ENCODE data around the gene MAGEL2.

The MAGEL2 gene

DNA sequence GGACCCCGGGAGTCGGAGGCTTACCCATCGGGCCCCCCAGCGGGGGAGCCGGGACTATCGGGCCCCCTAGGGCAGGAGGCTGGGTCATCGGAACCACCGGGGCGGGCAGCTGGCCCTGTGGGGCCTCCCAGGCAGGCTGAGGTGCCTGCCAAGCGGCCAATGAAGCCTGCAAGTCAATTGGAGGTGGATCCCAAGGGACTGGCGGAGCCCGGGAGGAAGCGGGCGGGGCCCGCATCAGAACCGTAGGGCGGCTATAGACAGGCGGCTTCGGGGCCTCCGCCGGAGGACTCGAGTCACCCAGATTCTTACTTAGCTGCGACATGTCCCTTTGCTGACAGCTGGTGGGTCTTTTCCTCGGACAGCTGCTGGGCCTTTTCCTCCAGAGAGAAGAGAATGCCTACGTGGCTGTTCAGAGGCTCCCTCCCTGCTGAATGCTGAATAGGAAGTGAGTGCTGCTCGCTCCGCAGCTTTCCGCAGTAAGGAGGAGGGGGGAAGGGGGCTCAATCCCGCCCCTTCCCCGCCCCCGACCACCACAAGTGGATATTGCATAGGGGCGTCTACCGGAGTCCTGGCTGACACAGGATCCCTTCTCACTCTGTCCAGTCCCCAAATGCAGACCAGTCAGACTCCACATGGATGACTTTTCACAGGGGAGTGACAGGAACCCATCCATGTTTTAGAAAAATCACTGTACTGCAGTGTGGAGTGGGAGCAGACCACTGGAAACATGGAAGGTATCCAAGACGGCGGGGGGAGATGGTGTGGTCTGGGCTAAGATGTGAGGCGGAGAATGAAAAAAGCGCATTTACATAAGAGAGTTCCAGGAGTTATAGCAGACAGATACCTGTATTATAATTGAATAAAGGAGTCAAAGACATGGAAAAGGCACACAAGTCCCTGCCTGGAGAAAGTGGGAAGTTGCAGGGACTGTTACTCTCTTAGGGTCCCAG lies at the start of gene MAGEL2:
Gene MAGEL2 (minus strand): TSS at position 447 of the 950 bp plus-strand sequence. CDS start 125 bp downstream, at position 322.
- DNase-seq (ENCODE audit: low read depth), result no peak

DNA sequence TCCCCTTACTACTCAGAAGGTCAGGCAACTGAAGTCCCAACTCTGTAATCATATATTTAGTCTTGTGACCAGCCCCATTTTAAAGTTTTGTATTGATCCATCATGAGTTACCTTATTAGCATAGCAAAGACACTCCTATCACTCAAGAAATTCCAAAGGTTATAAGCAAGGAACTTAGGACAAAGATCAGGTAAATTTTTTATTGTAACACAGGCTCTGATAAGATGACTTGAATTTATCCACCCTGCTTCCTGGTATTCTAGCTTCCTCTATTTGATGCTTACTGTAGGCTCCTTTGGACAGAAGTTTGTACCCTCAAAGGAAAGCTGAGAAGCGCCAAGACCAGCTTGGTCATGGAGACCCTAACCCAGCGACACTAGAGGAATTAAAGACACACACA lies 47.6 kb upstream of the MAGEL2 start:
- DNase-seq (ENCODE audit: low read depth), result no peak

DNA sequence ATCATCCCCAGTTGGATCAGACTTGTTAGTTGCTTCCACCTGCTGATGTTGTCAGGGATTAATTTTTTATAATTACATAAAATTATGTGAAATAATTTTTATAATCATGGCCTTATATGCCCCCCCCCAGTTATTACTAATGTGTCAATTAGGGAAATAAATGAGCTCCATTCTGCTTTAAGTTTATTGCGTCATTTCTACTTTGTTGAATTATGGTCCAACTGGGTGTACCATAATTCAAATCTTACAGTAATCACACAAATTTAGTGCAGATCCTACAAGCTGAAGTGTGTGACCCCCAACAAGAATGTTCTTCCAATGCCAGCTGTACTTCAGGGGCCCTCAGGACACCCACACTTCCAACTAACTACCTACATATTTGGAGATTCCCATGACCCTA lies 46.9 kb upstream of the MAGEL2 start:
- no peak for DNase-seq (ENCODE audit: low read depth)

DNA sequence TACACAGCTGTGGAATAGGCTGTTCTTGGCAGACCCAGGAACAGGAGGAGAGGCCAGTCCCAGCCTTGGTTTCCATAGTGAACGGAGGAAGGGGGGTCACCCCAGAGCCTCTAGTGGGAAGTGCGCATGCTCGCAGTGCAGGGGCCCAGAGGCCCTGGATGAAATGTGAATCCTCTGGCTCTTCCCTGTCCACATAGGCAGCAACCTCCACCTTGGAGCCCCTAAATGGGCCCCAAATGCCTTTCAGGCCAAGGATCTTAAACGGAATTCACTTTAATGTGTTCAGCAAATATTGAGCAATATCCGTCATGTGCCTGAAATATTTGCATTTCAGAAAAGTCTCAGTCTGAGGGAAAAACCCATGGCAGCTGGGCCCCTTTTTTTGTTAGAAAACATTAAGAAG lies 42.8 kb upstream of the MAGEL2 start:
- DNase-seq (ENCODE audit: low read depth), result no peak

DNA sequence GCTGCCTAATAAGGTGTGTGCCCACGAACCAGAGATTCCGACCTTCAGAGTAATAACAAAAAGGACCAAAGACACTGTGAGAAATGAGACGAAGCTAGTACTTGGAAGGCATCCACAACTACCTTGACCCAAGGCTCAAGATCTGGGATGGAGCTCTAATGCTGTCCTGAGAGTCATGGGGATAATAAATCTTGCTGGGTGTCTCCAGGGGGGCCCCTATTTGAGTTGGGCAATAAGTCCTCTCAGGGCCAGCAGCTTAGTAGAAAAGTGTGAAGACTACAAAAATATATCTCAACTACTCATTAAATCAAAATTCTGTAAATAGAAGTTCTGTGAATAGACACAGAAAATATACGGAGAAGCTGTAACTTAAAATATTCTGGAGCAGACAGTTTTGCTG lies 42.3 kb upstream of the MAGEL2 start:
- DNase-seq (ENCODE audit: low read depth), result no peak

DNA sequence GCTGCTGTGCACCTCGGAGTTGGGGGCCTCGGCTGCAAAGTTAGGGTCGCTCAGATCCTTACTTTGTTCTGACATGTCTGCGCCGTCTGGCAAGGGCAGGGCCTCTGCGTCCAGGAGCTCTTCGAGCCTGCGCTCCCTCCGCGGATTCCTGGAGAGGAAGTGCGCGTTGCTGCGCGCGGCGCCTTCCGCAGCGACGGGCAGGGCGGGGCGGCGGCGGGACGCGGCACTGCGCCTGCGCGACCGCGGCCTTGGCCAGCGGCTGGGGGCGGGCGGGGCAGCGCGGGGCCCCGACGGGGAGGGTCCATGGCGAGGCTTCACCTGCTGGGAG lies 39.4 kb upstream of the MAGEL2 start, which contains the start of gene NDN:
Gene NDN (minus strand): TSS at position 163 of the 328 bp plus-strand sequence. CDS start 88 bp downstream, at position 75.
- DNase-seq (ENCODE audit: low read depth), result no peak

DNA sequence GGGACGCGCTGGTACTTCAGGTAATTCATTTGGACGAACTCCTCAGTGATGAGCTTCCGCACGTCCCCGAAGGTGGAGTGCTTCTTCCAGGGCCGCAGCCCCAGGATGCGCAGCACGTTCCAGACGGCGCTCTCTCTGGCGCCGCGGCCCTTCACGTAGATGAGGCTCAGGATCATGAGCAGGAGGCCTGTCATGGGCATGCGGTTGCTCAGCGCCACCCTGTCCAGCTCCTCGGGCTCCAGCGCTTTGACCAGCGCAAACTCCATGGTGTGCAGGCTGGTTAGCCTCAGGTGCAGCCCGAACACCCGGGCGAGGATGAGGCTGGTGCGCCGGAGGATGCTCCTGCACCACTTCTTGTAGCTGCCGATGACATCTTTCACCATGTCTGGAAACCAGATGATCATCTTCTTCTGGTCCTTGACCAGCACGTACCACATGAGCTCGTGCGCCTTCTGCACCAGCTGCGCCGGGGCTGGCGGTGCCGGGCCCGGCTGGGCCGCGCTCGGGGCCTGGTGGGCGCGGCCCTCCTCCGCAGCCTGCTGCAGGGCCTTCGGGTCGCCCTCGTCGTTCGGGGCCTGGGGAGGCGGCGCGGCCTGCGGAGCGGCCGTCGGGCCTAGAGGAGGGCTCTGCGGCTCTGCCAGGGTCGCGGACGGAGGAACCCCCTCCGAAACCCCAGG lies 38.9 kb upstream of the MAGEL2 start:
- DNase-seq (ENCODE audit: low read depth), result no peak

DNA sequence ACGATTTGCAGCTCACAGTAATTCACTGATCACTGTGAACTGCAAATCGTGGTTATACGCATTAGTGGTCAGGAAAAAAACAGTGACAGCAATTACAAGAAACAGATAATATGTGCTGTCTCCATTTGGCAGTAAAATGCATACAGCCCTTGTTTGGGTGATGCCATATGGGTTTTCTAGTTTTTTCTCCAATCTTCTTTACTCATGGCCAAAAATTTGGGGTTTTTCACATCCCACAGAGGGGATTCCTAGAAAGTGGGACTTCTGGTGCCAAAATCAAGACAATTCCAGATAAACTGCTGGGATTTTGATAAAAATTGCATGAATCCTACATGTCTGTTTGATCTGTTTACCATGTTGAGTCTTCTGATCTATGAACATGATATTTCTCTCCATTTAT lies 23.8 kb upstream of the MAGEL2 start:
- DNase-seq (ENCODE audit: low read depth), result no peak

DNA sequence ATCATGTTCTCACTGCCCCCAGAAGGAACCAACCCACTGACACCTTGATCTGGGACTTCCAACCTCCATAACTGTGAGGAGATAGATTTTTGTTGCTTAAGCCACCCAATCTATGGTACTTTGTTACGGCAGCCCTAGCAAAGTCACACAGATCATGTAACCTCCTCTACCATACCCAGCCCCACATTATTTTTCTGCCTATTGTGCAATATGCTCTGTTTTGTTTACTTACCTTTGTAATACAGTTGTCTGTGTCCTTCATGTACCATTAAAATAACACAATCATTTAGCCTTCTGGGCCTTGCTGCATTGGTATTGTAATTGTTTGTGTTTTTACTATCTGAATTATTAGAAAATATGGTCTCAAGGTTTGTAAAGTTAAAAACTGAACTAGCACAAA lies 23.3 kb upstream of the MAGEL2 start:
- no peak for DNase-seq (ENCODE audit: low read depth)

DNA sequence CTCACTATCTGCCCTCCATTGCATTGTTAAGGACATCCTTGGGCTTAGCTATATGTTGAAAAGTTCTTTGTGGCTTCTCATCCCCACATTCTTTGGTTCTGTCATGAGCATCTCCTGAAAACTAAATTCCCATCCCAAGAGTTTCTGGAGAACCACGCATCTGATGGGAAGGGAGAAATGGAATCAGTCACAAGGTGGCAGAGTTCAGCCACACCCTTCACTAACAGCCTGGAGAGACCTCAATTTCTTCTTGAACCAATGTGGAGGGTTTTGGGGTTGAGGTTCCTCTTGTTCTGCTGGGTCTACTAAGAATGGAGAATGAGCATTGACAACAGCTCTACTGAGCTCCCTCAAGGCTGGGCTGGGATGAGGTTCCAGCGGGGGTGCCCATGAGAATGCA lies 15.6 kb upstream of the MAGEL2 start:
- no peak for DNase-seq (ENCODE audit: low read depth)

DNA sequence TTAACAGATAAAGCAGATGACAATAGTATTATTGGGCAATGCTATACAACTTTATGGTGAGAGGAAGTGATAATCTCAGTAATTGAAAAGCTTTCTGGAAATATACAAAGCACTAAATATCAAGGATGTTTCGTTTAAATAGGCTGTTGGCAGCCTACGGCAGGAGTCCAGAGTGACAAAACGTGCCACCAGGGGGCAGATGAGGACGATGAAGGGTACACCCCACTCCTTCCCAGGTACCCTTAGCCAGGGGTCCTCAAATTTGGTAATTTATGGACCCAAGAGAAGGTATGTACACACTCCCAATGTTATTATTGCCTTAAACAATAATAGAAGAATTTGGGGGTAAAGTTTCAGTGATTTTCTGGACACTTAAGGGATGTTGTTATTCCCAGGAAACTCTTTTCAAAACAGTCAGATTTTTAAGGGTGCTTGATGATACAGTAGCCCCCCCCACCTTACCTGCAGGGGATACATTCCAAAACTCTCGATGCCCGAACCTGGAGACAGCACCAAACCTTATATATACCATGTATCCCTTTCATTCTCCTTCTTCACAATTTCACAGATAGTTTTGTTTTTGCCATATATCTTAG lies 1.4 kb upstream of the MAGEL2 start:
- peak; percentile 9 for DNase-seq (ENCODE audit: low read depth)

DNA sequence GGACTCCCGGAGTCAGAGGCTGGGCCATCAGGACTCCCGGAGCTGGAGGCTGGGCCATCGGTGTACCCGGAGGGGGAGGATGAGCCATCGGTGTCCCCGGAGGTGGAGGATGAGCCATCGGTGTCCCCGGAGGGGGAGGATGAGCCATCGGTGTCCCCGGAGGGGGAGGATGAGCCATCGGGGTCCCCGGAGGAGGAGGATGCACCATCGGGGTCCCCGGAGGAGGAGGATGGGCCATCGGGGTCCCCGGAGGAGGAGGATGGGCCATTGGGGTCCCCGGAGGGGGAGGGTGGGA lies 719 bp downstream of the MAGEL2 start:
- DNase-seq (ENCODE audit: low read depth), result no peak

DNA sequence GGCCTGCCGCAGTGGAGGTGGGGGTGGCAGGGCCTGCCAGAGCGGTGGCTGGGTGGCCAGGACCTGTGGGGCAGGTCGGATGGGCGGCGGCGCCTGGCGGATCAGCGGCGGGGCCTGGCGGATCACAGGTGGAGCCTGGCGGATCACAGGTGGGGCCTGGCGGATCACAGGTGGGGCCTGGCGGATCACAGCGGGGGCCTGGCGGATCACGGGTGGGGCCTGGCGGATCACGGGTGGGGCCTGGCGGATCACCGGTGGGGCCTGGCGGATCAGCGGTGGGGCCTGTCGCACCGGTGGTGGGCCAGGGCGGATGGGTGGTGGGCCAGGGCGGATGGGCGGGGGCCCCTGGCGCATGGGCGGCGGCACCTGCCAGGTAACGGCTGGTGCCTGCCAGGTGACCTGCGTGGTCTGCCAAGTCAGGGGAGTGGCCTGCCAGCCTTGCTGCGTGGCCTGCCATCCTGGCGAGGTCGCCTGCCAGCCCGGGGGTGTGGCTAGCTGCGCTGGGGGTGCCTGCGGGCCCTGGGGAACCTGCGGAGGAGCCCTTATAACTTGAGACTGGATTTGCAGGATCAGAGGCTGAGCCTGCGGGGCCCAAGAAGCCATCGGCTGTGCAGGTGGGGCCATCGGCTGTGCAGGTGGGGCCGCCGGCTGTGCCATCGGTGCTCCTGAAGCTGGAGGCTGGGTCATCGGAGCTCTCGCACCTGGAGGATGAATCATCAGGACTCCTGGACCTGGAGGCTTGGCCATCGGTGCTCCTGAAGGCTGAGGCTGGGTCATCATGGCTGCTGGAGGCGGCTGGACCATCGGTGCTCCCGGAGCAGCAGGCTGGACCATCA lies 1.3 kb downstream of the MAGEL2 start:
- no peak for DNase-seq (ENCODE audit: low read depth)

DNA sequence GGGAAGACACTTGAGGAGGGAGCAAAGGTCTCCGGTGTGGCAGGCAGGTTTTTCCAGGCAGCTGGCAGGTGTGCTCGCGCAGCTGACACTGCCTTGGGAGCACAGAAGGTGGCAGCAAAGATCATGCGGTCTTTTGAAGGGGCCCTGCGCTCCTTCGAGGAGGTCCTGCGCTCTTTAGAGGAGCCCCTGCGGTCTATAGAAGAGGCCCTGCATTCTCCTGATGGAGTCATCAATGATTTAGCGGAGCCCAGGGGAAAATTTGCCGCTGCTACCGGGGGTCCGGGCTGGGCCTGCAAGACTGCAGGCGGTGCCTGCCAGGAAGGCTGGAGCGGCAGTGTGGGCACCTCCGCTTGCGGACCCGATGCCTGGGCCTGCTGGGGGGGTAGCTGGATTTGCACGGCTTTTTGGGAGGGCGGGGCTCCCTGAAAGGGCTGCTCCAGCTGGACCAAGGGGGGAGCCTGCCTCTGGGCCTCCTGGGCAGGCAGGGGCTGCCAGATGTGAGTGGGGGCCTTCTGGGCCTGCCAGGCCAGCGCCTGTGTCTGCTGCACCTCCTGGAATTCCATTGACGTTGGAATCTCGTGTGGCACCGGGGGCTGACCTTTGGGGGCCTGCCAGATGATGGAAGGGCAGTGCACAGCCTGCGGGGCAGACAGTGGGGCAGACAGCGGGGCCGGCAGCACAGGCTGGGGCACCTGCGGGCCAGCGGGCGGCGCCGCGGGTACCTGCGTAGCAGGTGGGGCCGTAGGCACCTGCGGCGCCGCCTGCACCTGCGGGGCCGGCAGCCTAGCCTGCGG lies 2.1 kb downstream of the MAGEL2 start:
- no peak for DNase-seq (ENCODE audit: low read depth)

DNA sequence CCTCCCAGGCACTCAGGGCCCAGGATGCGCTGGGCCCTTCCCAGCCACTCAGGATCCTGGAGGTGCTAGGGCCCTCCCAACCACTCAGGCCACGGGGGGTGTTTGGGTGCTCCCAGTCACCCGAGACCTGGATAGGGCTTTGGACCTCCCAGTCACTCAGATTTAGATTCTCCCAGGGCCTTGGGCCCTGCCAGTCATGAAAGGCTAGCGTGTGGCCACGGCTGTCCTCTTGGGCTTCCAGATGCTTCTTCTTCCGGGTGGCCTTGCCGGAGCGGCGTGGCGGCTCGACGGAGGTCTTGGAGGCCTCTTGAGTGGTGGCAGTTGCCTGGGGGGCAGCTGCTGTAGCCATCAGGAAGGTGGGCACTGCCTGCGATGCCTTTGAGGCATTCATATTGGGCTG lies 2.8 kb downstream of the MAGEL2 start:
- no peak for DNase-seq (ENCODE audit: low read depth)

DNA sequence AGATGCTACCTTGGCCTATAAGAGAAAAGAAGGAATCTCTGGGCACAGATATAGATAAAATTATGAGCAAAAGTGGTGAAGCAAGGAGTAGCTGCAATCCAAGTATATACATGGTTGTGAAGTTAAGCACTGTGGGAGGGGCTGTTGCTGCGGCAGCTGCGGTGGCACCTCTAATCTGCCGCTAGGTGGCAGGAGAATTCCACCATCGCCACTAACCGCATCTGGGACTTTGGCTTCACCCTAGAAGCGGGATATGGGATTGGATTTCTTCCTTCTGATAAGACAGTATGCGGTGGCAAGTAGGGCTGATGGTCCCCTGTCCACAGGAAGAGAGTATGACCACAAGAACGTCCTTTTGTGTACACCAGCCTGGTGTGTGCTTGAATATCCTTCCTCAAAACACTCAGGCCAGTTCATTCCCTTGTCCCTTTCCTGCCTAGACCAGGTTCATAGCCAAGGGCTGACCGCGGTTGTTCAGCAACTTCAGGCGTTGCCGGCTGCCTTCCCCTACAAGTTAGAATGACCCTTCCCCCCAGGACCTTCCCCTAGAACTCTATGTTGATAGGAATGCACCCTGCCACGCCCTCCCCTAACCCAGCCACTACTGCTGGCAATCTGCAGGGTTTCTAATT lies 5.1 kb downstream of the MAGEL2 start:
- no peak for DNase-seq (ENCODE audit: low read depth)

DNA sequence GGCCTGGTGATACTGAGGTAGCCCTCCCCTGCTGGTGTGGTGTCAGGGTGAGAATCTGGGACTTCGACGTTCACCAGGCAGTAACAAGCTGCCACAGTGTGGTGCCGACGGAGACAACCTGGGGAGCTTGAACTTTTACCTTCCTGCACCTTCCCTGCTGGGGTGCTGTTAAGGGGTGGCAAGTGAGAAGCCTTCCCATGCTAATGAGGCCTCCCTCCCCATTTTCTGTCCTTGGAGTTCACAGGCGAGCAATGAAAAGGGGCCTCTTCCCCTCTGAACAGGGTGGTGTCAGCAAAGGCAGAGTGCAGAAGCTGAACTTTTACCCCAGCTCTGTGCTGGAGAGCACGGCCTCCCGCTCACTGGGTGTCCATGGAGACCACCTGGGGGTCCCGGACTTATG lies 13.5 kb downstream of the MAGEL2 start:
- no peak for DNase-seq (ENCODE audit: low read depth)

DNA sequence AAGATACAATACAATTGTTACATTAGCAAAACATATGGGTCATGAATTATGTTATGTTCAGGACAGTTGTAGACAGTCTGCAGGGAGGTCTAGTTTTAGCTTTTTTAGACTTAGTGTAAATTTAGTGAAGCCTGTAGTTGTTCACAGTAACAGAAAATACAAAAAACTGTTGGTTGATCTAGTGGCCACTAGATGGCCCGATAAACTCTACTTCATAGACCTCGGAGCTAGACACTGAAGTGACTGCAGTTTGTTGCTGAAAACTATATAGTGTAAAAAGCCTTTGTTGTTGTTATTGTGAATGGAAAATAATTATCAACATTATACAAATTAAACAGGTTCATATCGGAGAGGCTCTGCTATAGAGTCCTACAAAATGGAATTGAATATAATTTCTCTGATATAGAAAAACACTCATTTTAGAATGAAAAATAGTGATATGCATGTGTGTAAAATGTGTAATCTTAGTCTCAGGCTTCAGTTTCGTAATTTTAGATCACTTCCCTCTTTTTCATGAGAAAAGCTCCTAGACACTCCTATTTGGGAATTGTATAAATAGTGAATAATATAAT lies 18.3 kb downstream of the MAGEL2 start:
- DNase-seq (ENCODE audit: low read depth), result no peak

DNA sequence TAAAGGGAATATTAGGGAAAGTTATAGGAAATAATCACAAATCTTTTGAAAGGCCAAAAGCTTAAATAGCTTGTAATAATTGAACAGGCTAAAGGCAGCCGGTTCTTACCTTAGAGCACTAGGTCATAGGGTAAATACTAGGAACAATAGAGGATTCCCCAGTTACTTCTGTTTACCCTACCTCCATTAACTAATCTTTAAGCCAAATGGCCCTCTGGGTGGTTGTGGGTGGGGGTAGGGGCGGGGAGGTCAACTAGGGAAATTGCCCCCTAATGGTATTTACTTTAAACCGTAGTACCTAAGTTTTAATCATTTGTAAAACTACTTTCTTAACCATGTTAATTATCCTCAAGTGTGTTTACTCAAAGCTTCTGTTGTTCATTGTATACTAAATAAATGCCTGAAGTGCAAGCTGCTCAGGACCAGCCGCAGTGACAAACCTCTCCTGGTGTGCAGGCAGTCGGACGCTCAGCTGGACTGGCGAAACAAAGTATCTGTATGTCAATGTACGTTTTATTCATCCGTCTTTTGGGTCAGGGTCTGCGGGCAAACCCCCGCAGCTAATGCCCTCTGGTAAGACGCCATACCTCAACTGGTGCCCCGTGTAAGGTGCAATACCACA lies 18.9 kb downstream of the MAGEL2 start:
- DNase-seq (ENCODE audit: low read depth), result no peak

DNA sequence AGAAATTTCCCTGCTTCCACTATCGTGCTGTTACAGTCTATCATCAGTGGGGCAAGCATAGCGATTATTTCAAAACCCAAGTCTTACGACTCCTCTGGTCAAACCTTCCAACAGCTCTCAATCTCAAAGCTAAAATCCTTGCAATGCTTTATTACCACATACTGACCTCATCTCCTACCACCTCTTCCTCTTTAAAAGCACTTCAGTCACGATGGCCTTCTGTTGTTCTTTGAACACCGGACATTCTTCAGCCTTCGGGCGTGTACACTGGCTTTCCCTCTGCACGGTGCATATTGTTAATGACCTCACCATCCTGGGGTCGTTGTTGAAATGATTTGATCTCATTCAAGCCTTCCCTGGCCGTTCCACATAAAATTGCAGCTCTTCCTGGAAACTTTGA lies 31.1 kb downstream of the MAGEL2 start:
- no peak for DNase-seq (ENCODE audit: low read depth)

Data from stimulated activated CD8-positive, alpha-beta memory T cell treated with anti-CD3 and anti-CD28 coated beads, Interleukin-7, amount 100 ng/mL, for 24 hours (primary cell).